Measurements from ENCODE around the gene CBS. TPM values are rescaled to one million over a fixed set of nuclear protein-coding genes. Genes with fewer than 3 reads are reported as not detected.

The CBS gene
- total RNA-seq, 1 experiment from 2014 or later: 102 TPM

DNA sequence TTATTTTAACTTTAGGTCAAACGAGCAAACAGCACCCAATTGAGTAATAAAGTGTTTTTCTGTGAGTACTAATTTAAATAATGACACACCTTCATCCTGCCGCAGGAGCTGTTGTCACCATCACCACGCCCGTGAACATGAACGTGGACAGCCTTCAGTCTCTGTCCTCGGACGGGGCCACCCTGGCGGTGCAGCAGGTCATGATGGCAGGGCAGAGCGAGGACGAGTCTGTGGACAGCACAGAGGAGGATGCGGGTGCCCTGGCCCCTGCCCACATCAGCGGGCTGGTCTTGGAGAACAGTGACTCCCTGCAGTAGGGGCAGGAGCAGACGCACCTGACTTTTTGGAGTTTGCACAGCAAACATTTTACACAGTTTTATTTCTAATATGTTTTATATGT is 45.9 kb downstream of the CBS start:
- Histone ChIP-seq H3K79me2 (ENCODE audit: low read depth) (no peaks in the 10 kb centered on the region), H3K9me3 (ENCODE audit: insufficient read depth, low read depth) (no peaks in the 10 kb centered on the region), H3K4me3 (no peak overlapping the region), H3K27me3 (ENCODE audit: insufficient read depth, low read depth) (no peaks in the 10 kb centered on the region), H4K20me1 (ENCODE audit: insufficient read depth) (no peaks in the 10 kb centered on the region), H2AFZ (no peak overlapping the region), H3K4me1 (replicated peaks; ENCODE audit: insufficient read depth) (peaks cover 30% of the 10 kb centered on the region), H3F3A (ENCODE audit: insufficient read depth, low read depth) (peaks cover 24% of the 10 kb centered on the region; the same call in 1 of the 2 replicates), H3K27ac (no peak overlapping the region), H3K4me2 (no peak overlapping the region), H3K36me3 (ENCODE audit: low read depth) (no peaks in the 10 kb centered on the region), H3K9me2 (ENCODE audit: insufficient read depth) (no peaks in the 10 kb centered on the region)
- CTCF ChIA-PET: interaction anchor here (0.6 kb wide), 1 partner anchor 437 kb away, joined by 3 read pairs; no protein-coding TSS in a partner anchor
- intact Hi-C loops (cut with micrococcal nuclease; ENCODE audit: unreplicated experiment): no loop called here
- TF ChIP-seq, protein P1, sequence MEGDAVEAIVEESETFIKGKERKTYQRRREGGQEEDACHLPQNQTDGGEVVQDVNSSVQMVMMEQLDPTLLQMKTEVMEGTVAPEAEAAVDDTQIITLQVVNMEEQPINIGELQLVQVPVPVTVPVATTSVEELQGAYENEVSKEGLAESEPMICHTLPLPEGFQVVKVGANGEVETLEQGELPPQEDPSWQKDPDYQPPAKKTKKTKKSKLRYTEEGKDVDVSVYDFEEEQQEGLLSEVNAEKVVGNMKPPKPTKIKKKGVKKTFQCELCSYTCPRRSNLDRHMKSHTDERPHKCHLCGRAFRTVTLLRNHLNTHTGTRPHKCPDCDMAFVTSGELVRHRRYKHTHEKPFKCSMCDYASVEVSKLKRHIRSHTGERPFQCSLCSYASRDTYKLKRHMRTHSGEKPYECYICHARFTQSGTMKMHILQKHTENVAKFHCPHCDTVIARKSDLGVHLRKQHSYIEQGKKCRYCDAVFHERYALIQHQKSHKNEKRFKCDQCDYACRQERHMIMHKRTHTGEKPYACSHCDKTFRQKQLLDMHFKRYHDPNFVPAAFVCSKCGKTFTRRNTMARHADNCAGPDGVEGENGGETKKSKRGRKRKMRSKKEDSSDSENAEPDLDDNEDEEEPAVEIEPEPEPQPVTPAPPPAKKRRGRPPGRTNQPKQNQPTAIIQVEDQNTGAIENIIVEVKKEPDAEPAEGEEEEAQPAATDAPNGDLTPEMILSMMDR (conservative IDR thresholded peaks at IDR 0.05): no peak
- TF ChIP-seq EZH2 (IDR thresholded peaks at IDR 0.05; ENCODE audit: low read depth): no peak
- POLR2A ChIA-PET (ENCODE audit: unreplicated experiment): no interaction called here
- DNase-seq: no peak
- no TSS peak for BruUV-seq (replicated peaks)

DNA sequence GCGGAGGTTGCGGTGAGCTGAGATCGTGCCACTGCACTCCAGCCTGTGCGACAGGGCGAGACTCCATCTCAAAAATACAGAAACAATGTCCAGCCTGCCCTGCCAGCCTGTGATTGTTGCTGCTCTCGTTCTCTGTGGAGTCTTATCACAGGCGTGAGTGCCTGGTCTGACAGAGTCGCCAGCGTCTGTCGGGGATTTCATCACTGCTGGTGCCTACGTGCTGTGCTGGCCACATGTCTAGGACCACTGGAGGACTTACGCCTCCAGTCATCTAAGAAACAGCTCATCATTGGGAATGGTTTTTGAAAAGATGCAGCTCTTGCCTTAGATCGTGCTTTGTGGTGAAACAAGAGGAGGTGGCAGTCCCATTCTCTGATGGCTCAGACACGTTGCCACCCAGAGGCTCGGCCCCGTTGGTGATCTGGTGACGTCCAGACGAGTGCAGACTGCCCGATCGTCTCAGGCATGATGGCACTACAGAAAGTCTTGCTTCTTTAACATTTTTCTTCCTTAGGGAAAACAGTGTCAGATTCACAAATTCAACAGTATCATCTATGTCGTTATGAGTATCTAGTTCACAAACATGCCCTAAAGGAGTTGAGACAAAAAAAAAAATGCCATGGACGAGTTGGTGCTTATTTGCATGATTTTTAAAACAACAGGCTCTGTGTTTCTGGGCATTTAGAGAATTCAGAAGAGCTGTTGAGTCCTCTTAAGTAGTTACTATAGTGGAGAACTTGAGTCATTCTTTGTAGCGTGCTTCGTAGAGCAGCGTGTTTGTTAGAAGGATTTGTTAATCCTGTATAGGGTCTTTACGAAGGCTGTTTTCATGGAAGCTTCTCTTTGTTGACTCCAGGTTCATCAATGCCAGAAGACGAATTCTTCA is 47.5 kb downstream of the CBS start:
- ChIA-PET CTCF (no interaction called here), POLR2A (ENCODE audit: unreplicated experiment) (no interaction called here)
- Histone ChIP-seq H3K9me2 (ENCODE audit: insufficient read depth) (no peaks in the 10 kb centered on the region), H3K4me3 (no peak overlapping the region), H3K4me1 (replicated peaks; ENCODE audit: insufficient read depth) (peaks cover 17% of the 10 kb centered on the region), H3F3A (ENCODE audit: insufficient read depth, low read depth) (peaks cover 21% of the 10 kb centered on the region; the same call in 1 of the 2 replicates), H3K27me3 (ENCODE audit: insufficient read depth, low read depth) (no peaks in the 10 kb centered on the region), H3K4me2 (no peak overlapping the region), H2AFZ (no peak overlapping the region), H3K9me3 (ENCODE audit: insufficient read depth, low read depth) (no peaks in the 10 kb centered on the region), H4K20me1 (ENCODE audit: insufficient read depth) (no peaks in the 10 kb centered on the region), H3K36me3 (ENCODE audit: low read depth) (no peaks in the 10 kb centered on the region), H3K79me2 (ENCODE audit: low read depth) (no peaks in the 10 kb centered on the region), H3K27ac (no peak overlapping the region)
- DNase-seq: no peak
- BruUV-seq (replicated peaks): no TSS peak
- TF ChIP-seq, protein P1 (conservative IDR thresholded peaks at IDR 0.05): no peak
- no peak for TF ChIP-seq EZH2 (IDR thresholded peaks at IDR 0.05; ENCODE audit: low read depth)
- intact Hi-C loops (cut with micrococcal nuclease; ENCODE audit: unreplicated experiment): no loop called here

DNA sequence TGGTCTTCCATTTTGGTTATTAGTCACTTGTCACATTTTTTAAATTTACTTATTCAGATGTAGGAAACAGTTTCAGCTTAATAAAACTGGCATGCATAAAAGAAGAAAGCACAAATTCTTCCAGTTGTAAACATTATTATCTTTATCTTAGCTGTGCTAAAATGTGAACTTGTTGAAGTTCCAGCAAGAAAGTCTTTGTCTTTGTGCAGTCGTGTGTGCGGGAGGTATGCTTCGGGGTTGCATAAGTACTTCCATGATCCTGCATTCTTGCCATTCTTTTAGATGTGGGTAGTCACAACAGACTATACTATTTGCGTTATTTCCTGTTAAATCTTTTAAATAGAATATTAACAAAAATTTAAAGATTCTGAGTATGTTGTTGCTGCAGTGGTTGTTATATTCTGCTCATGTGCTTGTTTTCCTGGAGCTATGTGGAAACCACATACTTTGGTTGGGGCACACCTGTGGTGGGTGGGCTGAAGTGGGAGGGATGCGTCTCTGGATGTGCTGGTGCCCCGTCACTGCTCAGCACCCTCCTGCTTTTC is 49.9 kb downstream of the CBS start:
- Histone ChIP-seq H4K20me1 (ENCODE audit: insufficient read depth) (no peaks in the 10 kb centered on the region), H3K9me2 (ENCODE audit: insufficient read depth) (no peaks in the 10 kb centered on the region), H3K4me3 (no peak overlapping the region), H3K36me3 (ENCODE audit: low read depth) (no peaks in the 10 kb centered on the region), H2AFZ (no peak overlapping the region), H3F3A (ENCODE audit: insufficient read depth, low read depth) (peaks cover 21% of the 10 kb centered on the region; the same call in 1 of the 2 replicates), H3K27me3 (ENCODE audit: insufficient read depth, low read depth) (no peaks in the 10 kb centered on the region), H3K27ac (peak overlapping the region; percentile 73), H3K4me1 (replicated peaks; ENCODE audit: insufficient read depth) (peaks cover 16% of the 10 kb centered on the region), H3K4me2 (peak overlapping the region; percentile 48), H3K9me3 (ENCODE audit: insufficient read depth, low read depth) (no peaks in the 10 kb centered on the region), H3K79me2 (ENCODE audit: low read depth) (no peaks in the 10 kb centered on the region)
- intact Hi-C loops (cut with micrococcal nuclease; ENCODE audit: unreplicated experiment): no loop called here
- DNase-seq: peak; percentile 57 to 95
- POLR2A ChIA-PET (ENCODE audit: unreplicated experiment): interaction anchor here (0.5 to 0.6 kb wide), 2 partner anchors 30 to 33 kb away, joined by 3 to 4 read pairs; no protein-coding TSS in a partner anchor
- CTCF ChIA-PET: no interaction called here
- no peak for TF ChIP-seq EZH2 (IDR thresholded peaks at IDR 0.05; ENCODE audit: low read depth)
- TF ChIP-seq, protein P1 (conservative IDR thresholded peaks at IDR 0.05): no peak
- BruUV-seq (replicated peaks): no TSS peak

Measured in PC-9 (cell line).